Stomach smooth muscle (tissue), 2 donors: Measurements from ENCODE around the gene KAZN.

ENCODE experiments used
- H3K27ac ChIP-seq: one replicate; pipeline ENCODE4 v1.7.0; 2013; ENCODE audit warnings: mild to moderate bottlenecking, low read length, inconsistent platforms
- H3K27me3 ChIP-seq, 2 donors: one replicate each; pipeline ENCODE4 v1.7.0; 2013; ENCODE audit warnings: low read length in 2 of 2; ENCODE audit not compliant: insufficient read depth in 2 of 2, control insufficient read depth in 1 of 2
- H3K36me3 ChIP-seq, 2 donors: one replicate each; pipeline ENCODE4 v1.7.0; 2013; ENCODE audit warnings: low read length in 2 of 2; ENCODE audit not compliant: control insufficient read depth in 2 of 2, insufficient read depth in 2 of 2
- H3K4me1 ChIP-seq: one replicate; pipeline ENCODE4 v1.7.0; 2013; ENCODE audit warnings: low read length; ENCODE audit not compliant: control insufficient read depth, insufficient read depth
- H3K4me3 ChIP-seq, 2 donors: one replicate each; pipeline ENCODE4 v1.7.0; 2013; ENCODE audit warnings: low read length in 2 of 2
- H3K9ac ChIP-seq, 2 donors: one replicate each; pipeline ENCODE4 v1.7.0; 2013; ENCODE audit warnings: low read length in 2 of 2, mild to moderate bottlenecking in 1 of 2
- H3K9me3 ChIP-seq, 2 donors: one replicate each; pipeline ENCODE4 v1.7.0; 2013; ENCODE audit warnings: low read length in 2 of 2; ENCODE audit not compliant: control insufficient read depth in 2 of 2
- donor health status: healthy.
- donor health status: Pancreatic carcinoma.

The KAZN gene

DNA sequence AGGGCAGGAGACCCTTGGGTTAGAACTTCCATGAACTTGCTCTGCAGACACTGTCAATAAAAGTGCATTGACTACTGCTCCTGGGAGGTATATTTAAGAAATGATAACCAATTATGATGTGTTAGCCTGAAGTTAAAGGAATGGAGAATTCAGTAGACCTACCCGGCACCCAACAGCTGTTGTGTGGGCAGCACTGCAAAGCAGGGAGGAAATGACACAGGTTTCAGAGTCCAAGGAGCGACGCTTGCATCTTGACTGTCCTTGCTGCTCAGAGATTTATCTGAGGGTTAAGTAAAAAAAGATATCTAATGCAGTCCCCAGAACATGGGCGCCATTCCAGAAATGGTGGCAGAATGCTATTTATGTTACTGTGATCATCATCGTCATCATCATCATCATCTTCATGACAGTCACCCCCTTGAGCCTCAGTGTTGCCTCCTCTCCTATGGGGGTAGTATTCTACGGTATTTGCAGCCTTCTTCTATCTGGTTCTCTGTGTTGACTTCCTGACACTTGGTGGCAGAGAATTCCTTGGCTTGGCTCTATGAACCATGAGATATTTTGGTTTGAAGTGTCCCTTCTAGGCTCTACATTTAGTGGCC lies 225.9 kb downstream of the KAZN start:
- Histone ChIP-seq H3K4me1 (no peaks in the 10 kb centered on the region), H3K4me3 (no peak overlapping the region), H3K27ac (no peak overlapping the region), H3K36me3 (no peaks in the 10 kb centered on the region), H3K9me3 (peaks cover 0 to 9% of the 10 kb centered on the region in 2 donors), H3K27me3 (no peaks in the 10 kb centered on the region), H3K9ac (no peak overlapping the region)

DNA sequence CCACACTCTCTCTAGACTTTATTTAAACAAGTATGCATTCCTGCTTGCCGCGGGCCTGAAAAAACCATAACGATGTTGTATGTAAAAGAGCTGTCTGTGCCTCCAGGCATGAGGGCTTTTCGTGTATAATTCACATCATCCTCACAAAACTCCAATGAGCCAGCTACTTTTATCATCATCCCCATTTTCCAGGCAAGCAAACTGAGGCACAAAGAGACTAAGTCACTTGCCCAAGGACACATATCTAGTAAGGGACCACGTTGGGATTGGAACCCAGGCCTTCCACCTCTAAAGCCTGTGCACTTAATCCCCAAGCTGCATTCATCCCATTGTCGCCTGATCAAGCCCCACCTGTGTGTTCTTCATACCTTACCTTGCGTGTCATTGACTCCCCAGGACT lies 226.9 kb downstream of the KAZN start:
- Histone ChIP-seq H3K4me1 (no peaks in the 10 kb centered on the region), H3K27me3 (no peaks in the 10 kb centered on the region), H3K9ac (no peak overlapping the region), H3K4me3 (no peak overlapping the region), H3K9me3 (peaks cover 0 to 9% of the 10 kb centered on the region in 2 donors), H3K27ac (no peak overlapping the region), H3K36me3 (no peaks in the 10 kb centered on the region)

DNA sequence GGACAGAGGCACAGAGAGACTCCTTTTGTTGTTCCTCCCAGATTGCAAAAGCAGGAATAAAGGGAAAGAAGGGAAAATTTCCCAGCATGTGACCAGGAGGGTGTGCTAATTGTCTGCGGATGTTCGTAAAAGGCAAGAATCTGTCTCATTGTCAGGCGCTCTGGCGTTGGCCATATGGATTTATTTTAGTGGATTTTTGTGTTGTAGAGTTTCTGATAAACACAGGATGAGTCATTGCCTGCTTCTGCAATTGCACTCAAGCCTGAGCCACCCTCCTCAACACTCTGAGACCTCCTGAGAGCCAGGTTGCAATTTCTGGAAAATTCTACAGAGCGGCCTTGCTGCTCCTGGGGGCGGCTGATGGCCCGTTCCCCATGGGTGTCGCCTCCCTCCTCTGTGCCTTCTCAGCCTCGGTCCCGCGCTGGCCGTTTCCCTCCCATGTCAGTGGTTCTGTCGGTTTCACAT lies 227.7 kb downstream of the KAZN start:
- Histone ChIP-seq H3K4me3 (no peak overlapping the region), H3K27me3 (no peaks in the 10 kb centered on the region), H3K9ac (no peak overlapping the region), H3K36me3 (no peaks in the 10 kb centered on the region), H3K4me1 (no peaks in the 10 kb centered on the region), H3K9me3 (peaks cover 0 to 9% of the 10 kb centered on the region in 2 donors), H3K27ac (no peak overlapping the region)

DNA sequence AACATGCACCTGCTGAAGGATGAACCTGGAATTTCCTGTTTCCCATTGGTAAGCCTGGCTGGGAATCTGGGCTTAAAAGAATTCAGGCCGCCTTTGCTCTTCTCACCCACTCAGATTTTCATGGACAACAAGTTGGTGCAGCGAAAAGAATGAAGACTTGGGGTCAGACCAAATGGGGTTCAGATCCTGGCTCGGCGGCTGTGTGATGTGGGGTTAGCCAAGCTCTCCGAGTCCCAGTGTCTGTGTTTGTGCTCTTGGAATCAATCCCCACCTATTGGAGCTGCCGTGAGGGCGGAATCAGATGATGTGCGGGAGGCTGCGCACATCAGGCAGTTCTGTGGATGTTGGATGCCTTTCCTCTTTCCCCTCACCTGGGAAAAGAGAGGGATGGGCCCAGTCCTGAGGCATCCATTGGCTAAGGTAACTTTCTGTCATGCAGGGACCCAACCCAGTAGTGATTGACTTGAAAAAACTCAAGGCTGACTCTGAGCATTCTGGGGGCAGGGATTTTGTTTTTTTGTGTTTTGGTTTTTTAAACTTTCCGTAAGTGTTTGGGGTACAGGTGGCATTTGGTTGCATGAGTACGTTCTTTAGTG lies 228.3 kb downstream of the KAZN start:
- no peak overlapping the region for H3K9ac ChIP-seq

DNA sequence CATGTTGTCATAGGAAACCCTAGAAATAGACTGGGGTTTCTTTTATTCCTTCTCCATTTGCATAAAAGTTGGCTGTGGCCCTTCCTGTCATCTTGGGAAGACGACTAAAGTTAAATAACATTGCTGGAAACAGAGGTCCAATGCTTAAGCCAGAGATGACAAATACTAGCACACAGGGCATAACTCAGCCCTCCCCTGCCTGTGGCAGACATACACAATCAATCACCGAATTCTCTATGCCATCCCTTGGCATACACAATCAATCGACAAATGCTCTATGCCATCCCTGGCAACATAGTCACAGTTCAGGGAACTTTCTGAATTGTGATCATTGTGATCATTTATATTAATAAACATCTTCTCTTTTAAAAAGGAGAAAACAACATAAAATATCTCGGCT lies 229.4 kb downstream of the KAZN start:
- Histone ChIP-seq H3K9me3 (peaks cover 0 to 9% of the 10 kb centered on the region in 2 donors), H3K4me1 (no peaks in the 10 kb centered on the region), H3K27ac (no peak overlapping the region), H3K27me3 (no peaks in the 10 kb centered on the region), H3K4me3 (no peak overlapping the region), H3K36me3 (no peaks in the 10 kb centered on the region), H3K9ac (no peak overlapping the region)

More for the DNA sequence above, 228.3 kb downstream of the KAZN start:
- H3K36me3 ChIP-seq: no peaks in the 10 kb centered on the region
- no peak overlapping the region for H3K27ac ChIP-seq
- H3K27me3 ChIP-seq: no peaks in the 10 kb centered on the region
- H3K9me3 ChIP-seq: peaks cover 0 to 9% of the 10 kb centered on the region in 2 donors
- no peak overlapping the region for H3K4me3 ChIP-seq
- H3K4me1 ChIP-seq: no peaks in the 10 kb centered on the region

DNA sequence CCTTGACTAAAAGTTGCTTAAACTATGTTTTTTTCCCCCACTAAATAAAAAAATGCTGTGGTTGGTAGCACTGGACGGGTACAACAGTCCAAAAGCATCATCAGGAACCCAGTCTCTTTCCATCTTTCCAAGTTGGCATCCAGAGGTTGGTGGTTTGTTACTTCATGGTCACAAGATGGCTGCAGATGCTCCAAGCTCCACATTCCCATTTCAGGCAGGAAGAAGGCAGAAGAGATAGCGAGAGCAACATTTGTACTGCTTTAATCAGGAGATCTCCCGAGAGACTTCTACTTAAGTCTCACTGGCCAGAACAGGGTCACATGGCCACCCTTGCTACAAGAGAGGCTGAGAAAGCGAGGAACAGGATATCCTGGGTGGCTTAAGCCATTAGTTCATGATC lies 230.2 kb downstream of the KAZN start:
- Histone ChIP-seq H3K36me3 (no peaks in the 10 kb centered on the region), H3K9me3 (peaks cover 0 to 9% of the 10 kb centered on the region in 2 donors), H3K4me3 (no peak overlapping the region), H3K4me1 (no peaks in the 10 kb centered on the region), H3K27me3 (no peaks in the 10 kb centered on the region), H3K27ac (no peak overlapping the region), H3K9ac (no peak overlapping the region)

DNA sequence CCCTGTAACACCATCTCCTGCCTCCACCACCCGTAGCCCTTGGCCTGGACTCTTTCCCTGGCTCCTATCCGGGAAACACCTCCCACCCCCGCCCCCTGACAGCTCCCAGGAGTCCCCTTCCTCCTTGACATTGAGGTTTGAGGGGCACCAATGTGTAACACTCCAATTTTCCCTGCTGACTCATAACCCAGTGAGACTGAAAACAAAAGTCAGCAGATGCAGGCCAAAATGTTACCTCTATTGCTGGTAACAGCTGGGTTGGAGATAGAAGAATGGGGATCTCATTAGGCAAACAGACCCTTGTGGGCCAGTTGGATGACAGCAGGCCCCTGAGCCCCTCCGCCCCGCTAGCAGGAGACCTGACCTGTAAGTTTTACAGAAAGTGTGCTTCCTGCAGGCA lies 237.2 kb downstream of the KAZN start:
- Histone ChIP-seq H3K27me3 (no peaks in the 10 kb centered on the region), H3K9me3 (peaks cover 4% of the 10 kb centered on the region in 2 donors), H3K9ac (no peak overlapping the region), H3K4me3 (no peak overlapping the region), H3K27ac (no peak overlapping the region), H3K36me3 (no peaks in the 10 kb centered on the region), H3K4me1 (no peaks in the 10 kb centered on the region)

DNA sequence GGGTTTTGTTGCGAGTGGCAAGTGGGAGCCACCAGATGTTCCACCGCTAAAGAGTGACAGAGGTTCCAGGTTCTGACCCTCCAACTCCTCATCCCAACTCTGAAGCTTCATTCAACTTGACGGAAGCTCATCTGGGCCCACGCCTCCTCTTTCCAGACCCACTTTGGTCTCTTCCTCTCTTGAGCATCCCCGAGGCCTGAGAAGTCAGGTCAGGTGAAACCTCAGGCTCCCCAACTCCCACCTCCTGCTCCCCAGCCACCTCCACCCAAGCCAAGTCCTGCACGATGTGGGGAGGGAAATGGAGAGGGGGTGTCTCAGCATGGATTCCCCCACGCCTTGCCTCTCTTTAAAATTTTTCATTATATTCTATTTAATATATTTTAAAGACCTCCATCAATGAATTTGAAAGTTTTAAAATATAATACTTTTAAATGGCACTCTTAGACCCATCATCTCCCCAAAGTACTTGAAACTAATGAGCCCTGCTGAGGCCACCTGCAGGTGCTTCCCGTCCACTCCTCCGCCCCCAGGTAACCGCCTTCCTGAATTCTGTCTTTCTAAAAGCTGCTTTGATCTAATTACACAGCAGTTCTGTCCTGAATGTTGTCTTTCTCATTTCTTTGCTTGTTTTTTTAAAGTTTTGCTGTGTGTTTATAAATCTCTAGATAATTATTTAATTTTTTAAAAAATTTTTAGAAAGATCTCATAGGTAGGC lies 238.1 kb downstream of the KAZN start:
- Histone ChIP-seq H3K27me3 (no peaks in the 10 kb centered on the region), H3K9me3 (peaks cover 6 to 9% of the 10 kb centered on the region in 2 donors), H3K27ac (no peak overlapping the region), H3K4me3 (no peak overlapping the region), H3K36me3 (no peaks in the 10 kb centered on the region), H3K9ac (no peak overlapping the region), H3K4me1 (no peaks in the 10 kb centered on the region)

DNA sequence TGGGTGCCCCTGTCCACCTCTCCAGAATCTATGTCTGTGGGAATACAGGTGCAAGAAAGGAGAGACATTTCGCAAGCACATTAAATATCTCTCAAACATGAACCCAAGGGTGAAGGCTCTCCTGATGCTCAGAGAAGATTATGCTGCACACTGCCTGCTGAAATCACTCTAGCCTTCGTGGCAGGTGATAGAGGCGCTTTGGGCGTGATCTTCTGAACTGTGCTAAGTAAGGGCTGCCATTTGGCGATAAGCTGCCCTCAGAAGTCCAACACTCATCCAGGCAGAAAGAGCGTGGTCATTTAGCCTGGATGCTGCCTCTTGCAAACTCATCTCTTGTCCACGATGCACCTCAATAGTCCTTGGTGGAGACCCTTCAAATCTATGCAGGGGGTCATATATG lies 241.9 kb downstream of the KAZN start:
- Histone ChIP-seq H3K4me1 (no peaks in the 10 kb centered on the region), H3K4me3 (no peak overlapping the region), H3K9ac (no peak overlapping the region), H3K36me3 (no peaks in the 10 kb centered on the region), H3K27ac (no peak overlapping the region), H3K9me3 (peaks cover 13 to 20% of the 10 kb centered on the region in 2 donors), H3K27me3 (peaks cover 0 to 2% of the 10 kb centered on the region in 2 donors)

DNA sequence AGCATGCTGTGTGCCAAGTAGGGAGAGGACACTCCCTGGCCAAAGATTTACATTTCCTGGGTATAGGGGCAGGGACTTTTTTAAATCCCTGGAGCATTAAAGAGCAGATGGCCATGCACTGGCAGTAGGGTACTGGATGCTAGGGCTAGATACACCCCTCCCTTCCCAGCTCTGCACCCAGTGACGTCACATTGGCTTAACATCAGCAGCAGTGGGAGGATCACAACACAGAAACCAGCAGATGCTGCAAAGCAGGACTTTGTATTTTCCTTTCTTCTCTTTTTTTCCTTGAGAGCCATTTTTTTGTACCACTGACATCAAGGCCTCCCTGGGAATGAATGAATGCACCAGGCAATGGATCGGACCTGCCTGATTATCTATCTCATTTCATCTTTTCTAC lies 243.0 kb downstream of the KAZN start:
- no peaks in the 10 kb centered on the region for H3K4me1 ChIP-seq
- peaks cover 13 to 20% of the 10 kb centered on the region in 2 donors for H3K9me3 ChIP-seq
- H3K9ac ChIP-seq: no peak overlapping the region
- H3K4me3 ChIP-seq: no peak overlapping the region
- peaks cover 0 to 2% of the 10 kb centered on the region in 2 donors for H3K27me3 ChIP-seq
- H3K27ac ChIP-seq: no peak overlapping the region
- H3K36me3 ChIP-seq: no peaks in the 10 kb centered on the region

DNA sequence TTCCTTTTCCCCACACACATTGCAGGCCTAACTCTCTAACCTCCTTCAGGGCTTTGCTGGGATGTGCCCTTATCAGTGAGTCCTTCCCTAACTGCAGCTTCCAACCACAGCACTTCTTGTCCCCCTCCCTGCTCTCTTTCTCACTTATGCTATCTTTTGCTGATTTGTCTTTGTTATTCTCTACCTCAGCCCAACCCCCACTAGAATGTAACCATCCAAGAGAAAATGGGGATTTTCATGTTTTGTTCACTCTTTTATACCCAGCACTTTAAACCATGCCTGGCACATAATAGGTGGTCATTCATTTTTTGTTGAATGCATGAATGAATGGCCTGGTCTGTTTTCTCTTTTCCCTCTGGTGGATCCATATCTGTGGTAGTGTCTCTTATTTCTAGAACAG lies 243.5 kb downstream of the KAZN start:
- H3K4me3 ChIP-seq: no peak overlapping the region
- H3K36me3 ChIP-seq: no peaks in the 10 kb centered on the region
- H3K27ac ChIP-seq: no peak overlapping the region
- peaks cover 0 to 2% of the 10 kb centered on the region in 2 donors for H3K27me3 ChIP-seq
- no peaks in the 10 kb centered on the region for H3K4me1 ChIP-seq
- H3K9ac ChIP-seq: no peak overlapping the region
- H3K9me3 ChIP-seq: peaks cover 13 to 20% of the 10 kb centered on the region in 2 donors
